Measurements from ENCODE around the gene CLDN9.

DNA sequence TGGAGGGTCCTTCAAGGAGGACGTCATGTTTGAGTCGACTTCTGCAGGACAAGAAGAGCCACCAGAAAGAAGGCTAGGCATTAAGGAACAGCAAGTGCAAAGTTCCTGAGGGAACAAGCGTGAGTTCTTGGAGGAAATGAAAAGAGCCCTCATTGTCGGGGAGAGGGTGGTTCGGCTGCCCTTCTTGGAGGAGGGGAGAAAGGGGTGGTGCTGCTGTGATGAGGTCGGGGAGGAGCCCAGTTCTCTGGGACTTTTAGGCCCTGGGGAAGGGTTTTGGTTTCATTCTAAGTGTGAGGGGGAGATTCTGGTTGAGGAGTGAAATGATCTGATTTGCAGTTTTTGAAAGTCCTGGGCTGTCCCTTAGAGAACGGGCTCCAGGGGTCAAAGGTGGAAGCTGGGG lies 19.9 kb downstream of the CLDN9 start:
- TF ChIP-seq POLR2AphosphoS5 (IDR thresholded peaks at IDR 0.05; ENCODE audit: borderline replicate concordance, low read depth, low read length) = no peak
- TF ChIP-seq EZH2 (IDR thresholded peaks at IDR 0.05) = no peak
- TF ChIP-seq FOXP2 (optimal IDR thresholded peaks at IDR 0.05; ENCODE audit: control extremely low read depth, extremely low read length, insufficient read depth) = no peak
